ENCODE results near the gene FAT4.

FAT4 gene

DNA sequence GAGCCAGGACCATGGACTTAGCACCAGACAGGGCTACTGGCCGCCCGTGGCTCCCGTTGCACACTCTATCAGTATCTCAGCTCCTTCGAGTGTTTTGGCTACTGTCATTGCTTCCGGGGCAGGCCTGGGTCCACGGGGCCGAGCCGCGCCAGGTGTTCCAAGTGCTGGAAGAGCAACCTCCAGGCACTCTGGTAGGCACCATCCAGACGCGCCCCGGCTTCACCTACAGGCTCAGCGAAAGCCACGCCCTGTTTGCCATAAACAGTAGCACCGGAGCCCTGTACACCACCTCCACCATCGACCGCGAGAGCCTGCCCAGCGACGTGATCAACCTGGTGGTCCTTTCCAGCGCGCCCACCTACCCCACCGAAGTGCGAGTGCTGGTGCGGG is 1.6 kb downstream of the FAT4 start:
- DNase-seq, result peak in 18 of 56 donors; percentile 1 to 60 (median 36)

DNA sequence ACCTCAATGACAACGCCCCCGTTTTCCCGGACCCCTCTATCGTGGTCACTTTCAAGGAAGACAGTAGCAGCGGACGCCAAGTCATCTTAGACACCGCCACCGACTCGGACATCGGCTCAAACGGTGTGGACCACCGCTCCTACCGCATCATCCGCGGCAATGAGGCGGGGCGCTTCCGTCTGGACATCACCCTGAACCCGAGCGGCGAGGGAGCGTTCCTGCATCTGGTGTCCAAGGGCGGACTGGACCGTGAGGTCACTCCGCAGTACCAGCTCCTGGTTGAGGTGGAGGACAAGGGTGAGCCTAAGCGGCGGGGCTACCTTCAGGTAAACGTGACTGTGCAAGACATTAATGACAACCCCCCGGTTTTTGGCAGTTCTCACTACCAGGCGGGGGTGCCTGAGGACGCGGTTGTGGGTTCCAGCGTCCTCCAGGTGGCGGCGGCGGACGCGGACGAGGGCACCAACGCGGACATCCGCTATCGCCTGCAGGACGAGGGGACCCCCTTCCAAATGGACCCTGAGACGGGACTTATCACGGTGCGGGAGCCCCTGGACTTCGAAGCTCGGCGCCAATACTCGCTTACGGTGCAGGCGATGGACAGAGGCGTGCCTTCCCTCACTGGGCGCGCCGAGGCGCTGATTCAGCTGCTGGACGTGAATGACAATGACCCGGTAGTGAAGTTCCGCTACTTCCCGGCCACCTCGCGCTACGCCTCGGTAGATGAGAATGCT is 2.2 kb downstream of the FAT4 start:
- peak in 38 of 56 donors; percentile 4 to 70 (median 39) for DNase-seq

DNA sequence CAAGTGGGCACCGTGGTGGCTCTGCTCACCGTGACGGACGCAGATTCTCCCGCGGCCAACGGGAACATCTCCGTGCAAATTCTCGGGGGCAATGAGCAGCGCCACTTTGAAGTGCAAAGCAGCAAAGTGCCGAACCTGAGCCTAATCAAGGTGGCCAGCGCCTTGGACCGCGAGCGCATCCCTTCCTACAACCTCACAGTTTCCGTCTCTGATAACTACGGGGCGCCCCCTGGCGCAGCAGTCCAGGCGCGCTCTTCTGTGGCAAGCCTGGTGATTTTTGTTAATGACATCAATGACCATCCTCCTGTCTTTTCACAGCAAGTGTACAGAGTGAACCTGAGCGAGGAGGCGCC is 2.7 kb downstream of the FAT4 start:
- DNase-seq, result peak in 38 of 56 donors; percentile 3 to 72 (median 42)

DNA sequence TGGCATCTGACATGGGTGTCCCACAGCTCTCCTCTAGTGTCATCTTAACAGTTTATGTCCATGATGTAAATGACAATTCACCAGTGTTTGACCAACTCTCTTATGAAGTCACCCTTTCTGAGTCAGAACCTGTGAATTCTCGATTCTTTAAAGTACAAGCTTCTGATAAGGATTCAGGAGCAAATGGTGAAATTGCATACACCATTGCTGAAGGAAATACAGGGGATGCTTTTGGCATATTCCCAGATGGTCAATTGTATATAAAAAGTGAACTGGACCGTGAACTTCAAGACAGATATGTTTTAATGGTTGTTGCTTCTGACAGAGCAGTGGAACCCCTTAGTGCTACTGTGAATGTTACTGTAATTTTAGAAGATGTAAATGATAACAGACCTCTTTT is 4.6 kb downstream of the FAT4 start:
- no peak for DNase-seq

DNA sequence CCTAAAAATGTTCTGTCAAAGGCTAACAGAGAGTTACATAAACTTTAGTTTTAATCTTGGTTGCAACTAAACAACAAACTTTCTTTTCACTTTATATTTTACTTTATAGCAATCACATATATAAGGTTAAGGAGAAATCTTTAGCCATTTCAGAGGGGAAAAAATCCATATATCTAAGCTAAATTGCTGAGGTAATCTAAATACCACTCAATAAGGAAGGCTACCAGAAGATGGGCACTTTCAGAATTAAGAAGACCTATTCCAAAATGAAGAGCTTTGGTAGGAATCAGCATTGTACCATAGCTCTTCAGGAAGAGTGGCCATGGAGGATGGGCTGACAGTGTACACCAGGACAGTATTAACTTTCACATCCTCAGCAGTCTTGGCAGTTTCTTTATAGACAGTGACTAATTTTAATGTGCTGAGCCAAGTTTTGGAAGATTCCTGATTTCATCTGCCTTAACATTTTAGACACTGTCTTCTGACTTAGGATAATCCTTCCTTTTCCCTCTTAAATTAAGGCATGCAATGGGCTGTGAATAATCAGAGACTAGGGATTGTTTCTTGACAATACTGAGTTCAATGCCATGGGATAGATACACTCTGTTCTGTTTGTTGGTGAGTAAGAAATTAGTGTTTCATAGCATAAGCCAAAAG is 7.1 kb downstream of the FAT4 start:
- no peak for DNase-seq

DNA sequence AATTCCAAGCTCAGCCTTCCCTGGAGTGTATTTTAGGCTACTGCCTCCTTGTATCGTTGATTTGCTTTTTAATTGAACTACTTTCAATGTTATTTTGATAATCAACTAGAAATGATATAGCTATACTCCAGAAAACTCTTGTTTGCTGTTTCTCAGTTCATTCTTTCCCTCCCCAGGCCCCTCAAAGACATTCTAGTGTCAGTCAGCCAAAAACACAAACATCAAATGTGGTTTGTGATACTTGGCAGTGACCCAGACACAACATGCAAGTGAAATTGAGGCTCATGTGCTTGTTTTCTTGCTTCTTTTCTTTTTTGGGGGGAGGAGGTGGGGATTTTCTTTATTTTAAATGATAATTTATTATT is 7.6 kb downstream of the FAT4 start:
- DNase-seq, result peak in 2 of 56 donors; percentile 2 to 10

DNA sequence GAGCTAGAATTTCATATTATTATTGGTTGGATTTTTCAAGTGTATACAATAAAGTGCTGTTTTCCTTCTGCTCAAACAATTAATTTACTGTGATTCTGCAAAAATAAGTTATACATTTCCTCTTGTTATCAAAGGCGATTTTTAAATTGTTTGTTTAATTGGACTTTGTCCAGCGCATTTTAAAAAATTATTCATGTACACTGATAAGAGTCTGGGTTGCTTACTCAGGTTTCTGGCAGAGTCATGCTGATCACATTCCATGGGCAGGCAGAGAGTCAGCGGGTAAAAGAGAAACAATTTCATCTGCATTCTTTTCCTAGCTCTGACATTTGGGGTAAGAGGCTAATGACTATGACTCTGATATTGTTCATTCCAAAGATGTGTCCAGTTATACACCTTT is 8.9 kb downstream of the FAT4 start:
- no peak for DNase-seq

DNA sequence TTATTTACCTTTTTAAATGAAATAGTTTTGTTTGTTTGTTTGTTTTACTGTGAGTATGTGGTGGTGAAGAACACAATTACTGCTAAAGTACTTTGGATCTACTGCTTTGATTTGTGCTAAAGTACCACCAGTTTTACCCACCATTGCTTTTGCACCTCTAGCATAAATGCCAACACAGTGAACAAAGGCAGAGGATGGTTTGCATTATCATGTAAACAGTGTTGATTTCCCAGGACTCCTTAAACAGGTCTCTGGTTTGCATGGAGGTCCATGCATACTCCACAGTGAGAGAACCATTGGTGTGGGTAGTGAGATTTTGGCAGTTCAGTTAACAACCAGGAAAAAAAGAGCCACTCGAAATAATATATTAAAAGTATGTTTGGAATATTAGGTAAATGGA is 11.0 kb downstream of the FAT4 start:
- no peak for DNase-seq

DNA sequence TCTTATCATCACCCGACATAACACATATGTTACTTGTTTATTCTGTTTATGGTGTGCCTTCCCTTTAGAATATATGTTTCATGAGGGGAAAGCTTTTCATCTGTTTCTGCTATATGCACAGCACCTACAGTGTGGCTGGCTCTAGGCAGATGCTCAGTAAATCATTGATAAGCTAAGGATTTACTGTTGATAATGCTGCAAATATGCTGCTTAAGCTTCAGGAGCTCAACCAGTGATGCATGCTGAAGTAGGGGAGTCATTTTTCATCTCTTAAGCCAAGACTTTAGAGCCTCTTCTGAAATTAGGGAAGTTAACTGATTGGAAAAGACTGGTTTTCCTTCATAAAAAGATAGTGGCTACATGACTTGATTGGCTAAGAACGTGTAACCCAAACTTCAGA is 16.4 kb downstream of the FAT4 start:
- DNase-seq, result no peak

DNA sequence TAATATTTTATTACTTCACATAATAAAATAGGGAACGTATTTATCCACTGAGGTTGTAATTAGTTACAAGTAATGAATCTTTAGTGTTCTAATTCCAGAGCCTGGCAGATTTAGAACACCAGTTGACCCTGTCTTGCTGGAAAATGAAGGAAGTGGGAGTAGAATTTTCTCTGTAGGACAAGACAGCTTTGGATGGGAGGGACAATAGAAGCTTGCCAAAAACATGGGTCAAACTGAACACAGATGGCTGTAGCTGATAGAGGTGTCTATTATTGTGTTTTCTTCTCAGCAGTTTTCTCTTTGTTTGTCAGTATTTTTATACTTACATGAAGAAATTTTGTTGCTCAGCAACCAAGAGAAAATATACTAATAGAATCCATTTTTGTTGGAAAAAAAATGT is 20.2 kb downstream of the FAT4 start:
- DNase-seq, result no peak

DNA sequence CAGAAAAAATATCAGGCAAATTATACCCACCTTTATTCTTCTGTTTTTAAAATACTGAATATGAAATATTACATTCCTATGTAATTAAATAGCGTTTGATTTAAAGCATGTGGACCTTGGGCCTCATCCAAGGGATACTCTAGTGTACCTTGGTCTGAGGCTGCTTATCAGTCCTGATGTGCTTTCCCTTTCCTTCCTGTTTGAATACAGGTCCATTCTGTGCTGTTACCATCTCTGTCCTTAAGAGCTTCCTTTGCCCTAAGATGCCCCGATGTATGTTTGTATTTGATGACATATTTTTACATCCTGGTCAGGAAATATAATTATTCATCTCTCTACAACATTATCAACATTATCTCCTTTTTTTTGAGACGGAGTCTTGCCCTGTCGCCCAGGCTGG is 24.1 kb downstream of the FAT4 start:
- no peak for DNase-seq

DNA sequence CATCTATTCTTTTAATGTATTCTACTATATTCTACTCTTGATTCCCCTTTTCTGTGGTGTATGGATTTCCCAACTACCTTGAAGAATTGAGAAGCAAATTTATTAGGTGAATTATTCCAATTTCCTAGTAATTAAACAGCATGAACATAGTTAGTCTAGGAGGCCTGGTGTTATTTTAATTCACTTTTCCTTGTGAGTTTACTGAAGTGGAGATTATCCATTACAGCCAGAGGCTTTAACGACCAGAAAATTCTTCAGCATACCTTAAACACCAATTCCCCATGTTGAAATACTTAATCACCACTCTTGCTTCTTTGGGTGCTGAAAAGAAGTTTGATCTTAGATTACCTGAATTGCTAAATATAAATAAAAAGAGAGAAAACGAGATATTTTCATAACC is 29.4 kb downstream of the FAT4 start:
- DNase-seq, result no peak

DNA sequence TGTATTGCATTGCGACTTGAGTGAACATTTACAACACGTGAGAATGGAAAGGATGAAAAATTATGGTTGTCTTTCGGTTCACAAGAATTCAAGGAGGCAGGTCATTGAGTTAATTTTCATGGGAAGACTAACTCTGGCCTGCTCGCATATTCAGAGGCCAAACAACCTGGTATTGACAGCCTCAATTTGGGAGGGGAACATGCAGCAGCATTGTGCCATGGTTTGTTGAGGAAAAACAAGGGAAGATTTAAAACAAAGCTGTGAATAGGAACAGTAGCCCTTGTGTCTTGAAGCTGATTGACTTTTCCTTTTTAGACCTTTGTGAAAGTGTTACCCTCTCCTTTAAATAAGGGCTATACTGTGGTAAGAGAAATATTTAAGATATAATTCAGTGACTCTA is 31.9 kb downstream of the FAT4 start:
- peak in 1 of 56 donors; percentile 14 for DNase-seq

DNA sequence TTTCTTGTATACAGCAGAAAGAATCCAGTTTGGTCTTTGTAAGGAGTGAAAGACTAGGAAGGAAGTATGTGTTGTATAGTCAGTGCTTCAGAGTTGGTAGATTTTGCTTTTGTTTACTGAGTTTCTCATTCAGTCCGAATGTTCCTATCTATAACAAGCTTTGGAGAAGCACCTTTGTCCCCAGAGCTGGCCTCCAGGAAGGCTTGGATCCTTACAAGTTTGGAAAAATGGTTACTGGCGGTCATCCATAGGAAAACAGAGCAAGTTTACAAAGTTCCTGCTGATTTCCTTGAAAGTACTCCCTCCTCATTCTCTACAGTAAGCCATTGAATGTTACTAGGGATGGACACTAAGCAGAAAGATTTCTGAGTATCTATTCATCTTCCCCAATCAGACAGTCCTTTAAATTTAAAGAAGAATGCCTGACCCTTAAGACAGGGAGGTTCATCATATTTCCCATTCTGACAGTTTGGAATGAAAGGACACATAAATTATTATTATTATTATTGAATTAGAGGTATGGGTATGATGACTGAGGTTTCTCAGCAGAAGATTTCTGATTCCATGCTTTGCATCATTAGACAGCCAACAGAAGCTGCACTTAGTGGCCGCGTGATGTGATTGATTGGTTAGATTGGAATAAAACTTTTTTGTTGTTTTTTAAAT is 35.8 kb downstream of the FAT4 start:
- DNase-seq, result no peak

DNA sequence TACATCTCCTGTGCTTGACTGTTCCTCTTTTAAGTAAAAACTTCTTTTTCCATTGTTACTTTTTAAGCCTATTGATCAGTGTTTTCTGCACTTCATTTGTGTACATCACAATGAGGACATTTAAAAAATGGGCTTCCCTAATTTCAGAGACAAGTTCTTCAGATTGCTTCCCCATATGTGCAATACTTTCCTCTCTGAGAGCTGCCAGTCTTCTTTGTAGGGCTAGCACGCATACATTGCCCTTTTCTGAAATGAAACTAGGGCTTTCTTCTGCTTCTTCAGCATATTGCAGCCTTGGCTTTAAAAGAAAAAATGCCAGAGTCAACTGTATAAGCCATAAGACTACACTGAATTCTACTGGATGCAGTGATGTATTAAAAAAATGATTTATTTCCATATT is 37.8 kb downstream of the FAT4 start:
- no peak for DNase-seq

DNA sequence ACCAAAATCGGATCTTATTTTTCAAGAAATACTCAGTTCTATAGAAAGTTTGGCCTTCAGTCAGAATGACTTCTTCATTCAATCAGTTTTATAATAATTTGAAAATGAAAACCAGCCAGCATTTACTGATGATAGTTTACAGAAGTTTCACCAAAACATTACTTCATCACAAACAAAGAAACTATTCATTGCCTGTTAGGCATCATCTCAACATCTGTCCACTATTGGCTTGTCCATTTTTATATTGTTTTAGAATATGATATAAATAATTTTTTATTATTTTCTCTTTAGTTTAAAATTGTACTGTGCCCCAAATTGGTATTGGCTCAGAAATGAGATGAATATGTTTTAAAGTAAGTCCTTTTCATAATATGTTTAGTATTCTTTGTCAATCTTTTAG is 38.4 kb downstream of the FAT4 start:
- peak in 1 of 56 donors; percentile 9 for DNase-seq

DNA sequence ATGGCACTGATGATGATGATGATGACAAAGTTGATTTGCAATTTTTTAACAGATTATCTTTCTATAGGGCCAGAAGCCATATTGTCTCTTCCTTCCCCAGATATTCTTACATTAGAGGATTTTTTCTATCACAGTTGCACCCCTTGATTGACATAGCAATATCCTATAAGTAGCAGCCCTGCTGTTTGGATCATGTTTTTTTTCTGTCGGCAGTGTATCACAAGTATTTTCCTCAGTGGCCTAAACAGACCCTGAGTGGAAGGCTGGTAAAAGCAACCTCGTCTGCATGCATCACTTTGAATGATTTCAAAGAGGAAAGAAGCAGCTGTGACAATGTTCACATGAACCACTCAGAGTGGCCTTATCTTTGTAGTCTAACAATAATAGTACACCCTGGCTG is 41.0 kb downstream of the FAT4 start:
- no peak for DNase-seq

DNA sequence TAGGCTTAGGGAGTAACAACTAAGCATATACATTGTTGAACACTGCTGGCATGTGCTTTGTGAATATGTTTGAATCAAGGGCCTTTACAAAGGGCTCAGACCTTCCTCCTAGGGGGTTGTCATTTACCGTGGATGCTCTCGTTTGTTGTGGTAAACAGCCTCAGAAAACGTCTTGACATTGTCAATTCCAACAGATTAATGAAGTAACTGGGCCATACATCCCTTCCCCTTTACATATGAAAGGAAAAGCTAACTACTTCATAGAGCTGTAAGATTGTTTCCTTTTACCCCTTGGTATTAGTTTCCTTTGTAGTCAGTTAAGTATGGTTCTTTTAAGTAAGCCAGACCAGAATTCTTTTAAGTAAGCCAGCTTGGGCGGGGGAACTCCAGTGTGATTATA is 42.9 kb downstream of the FAT4 start:
- DNase-seq, result no peak

DNA sequence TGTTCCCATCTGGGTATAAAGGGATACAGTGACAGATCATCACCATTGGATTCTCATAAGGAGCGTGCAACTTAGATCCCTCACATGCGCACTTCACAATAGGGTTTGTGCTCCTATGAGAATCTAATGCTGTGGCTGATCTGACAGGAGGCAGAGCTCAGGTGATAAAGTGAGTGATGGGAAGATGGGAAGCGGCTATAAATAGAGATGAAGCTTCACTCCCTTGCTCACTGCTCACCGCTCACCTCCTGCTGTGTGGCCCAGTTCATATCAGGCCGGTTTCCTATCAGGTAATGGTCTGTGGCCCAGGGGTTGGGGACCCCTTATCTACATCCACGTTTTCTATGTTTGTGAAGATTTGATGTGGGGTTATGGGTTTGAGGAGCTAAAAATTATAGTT is 43.7 kb downstream of the FAT4 start:
- DNase-seq, result no peak

DNA sequence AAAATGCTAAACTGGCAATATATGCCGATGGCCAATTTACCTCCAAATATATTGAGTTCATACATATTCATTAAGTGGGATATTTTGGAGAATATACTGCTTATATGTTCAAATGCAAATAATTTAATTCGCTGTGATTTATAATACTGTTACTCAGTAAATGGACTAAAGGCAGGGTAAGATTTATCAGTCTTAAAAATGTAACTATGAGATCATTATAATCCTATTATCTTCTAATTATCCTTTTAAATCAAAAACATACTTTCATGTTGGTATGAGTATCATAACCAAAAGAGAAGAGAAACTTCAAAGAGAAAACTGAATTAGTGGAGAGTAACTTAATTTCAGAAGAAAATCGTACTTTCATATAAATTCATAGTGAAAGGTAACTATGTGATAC is 44.6 kb downstream of the FAT4 start:
- no peak for DNase-seq

DNA sequence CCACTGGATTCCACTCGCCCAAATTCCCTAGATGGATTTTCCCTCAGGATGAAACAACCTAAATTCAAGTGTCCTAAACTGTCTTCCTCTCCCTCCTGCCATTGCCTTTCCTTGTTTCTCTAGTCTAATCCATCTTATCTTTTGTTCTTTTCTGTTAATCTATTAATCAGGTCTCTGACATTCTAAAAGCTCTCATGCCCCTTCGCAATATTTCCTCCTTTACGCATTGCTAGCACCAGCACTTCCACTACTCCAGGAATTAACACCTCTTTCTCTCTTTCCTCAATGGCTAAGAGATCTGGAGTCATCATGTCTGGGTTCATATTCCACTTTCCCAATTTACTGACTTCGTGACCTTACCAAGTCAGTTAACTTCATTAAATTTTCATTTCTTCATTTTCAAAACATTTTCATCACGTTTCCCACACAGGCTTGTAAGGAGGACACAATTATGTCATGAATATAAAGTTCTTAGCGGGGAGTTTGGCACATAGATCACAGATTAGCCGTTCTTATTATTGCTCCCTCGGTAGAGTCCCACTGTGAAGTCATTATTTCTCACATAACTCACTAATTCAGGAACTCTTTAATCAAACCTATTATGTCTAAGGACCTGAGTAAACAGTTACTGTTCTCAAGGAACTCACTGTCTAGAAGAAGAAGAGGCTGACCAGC is 45.3 kb downstream of the FAT4 start:
- DNase-seq, result no peak

DNA sequence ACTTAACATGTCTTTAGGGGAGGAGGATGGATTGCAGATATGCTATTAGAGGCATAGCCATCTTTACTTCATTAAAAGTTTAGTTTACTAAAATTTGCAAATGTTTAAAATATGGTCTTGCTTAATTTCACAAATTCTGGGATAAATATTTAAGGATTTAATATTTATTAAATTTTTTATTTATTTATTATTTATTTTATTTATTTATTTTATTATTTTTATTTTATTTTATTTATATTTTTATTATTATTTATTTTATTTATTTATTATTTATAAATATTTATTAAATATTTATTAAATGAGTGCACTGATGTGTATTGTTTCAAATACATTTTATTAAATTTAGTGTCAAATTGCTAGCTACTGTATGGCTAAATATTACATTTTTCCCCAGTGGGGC is 46.0 kb downstream of the FAT4 start:
- DNase-seq, result no peak
